ENCODE results near the gene ATP6V1E1.

DNA sequence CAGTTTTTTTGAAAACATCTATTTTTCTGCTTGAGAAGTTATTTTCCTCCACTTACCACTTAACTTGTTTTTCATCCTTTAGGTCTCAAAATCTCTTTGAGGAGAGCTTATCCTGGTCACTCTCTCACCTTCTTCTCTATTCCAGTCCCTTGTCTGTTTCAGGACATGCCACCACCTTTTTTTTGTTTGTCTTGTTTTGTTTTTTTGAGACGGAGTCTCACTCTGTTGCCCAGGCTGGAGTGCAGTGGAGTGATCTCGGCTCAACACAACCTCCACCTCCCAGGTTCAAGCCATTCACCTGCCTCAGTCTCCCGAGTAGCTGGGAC lies 5.4 kb upstream of the ATP6V1E1 start:
- TF ChIP-seq, protein P1, sequence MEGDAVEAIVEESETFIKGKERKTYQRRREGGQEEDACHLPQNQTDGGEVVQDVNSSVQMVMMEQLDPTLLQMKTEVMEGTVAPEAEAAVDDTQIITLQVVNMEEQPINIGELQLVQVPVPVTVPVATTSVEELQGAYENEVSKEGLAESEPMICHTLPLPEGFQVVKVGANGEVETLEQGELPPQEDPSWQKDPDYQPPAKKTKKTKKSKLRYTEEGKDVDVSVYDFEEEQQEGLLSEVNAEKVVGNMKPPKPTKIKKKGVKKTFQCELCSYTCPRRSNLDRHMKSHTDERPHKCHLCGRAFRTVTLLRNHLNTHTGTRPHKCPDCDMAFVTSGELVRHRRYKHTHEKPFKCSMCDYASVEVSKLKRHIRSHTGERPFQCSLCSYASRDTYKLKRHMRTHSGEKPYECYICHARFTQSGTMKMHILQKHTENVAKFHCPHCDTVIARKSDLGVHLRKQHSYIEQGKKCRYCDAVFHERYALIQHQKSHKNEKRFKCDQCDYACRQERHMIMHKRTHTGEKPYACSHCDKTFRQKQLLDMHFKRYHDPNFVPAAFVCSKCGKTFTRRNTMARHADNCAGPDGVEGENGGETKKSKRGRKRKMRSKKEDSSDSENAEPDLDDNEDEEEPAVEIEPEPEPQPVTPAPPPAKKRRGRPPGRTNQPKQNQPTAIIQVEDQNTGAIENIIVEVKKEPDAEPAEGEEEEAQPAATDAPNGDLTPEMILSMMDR (IDR thresholded peaks at IDR 0.05) = no peak
- no peak for TF ChIP-seq POLR2AphosphoS5 (IDR thresholded peaks at IDR 0.05)

Measured in breast epithelium (tissue), 3 donors.